GM19397 (cell line): Measurements from ENCODE around the gene STRN3.

Experiments
- ATAC-seq: cut with Tn5 transposase; IDR thresholded peaks from one replicate; pipeline ENCODE4 v1.9.1; 2021; ENCODE audit warnings: mild to moderate bottlenecking, moderate library complexity; ENCODE audit not compliant: unreplicated experiment

The STRN3 gene

GRCh38 chr14:31038521-31039166 is 12.5 kb upstream of the STRN3 start:
- no peak for ATAC-seq

- no peak for ATAC-seq
Observed at GRCh38 chr14:31037709-31038221, 11.6 kb upstream of the STRN3 start.

- ATAC-seq = no peak
Observed at GRCh38 chr14:31036552-31036951, 10.4 kb upstream of the STRN3 start.

- no peak for ATAC-seq
Observed at GRCh38 chr14:31030469-31030868, 4.3 kb upstream of the STRN3 start.

GRCh38 chr14:31029016-31029970 is 3.1 kb upstream of the STRN3 start:
- ATAC-seq = no peak

- ATAC-seq = no peak
Observed at GRCh38 chr14:31027847-31028246, 1.7 kb upstream of the STRN3 start.

- ATAC-seq = peak; percentile 96
Observed at GRCh38 chr14:31026450-31027235, 464 bp upstream of the STRN3 start.

GRCh38 chr14:31025367-31026076 is 657 bp downstream of the STRN3 start, which contains the start of gene AP4S1:
AP4S1 (plus strand) TSS chr14:31025649; CDS start chr14:31066197, 40,548 bp downstream.
- peak; percentile 19 for ATAC-seq

GRCh38 chr14:31024577-31025366 is 1.4 kb downstream of the STRN3 start:
- no peak for ATAC-seq

GRCh38 chr14:31024010-31024480 is 2.1 kb downstream of the STRN3 start:
- ATAC-seq = no peak

GRCh38 chr14:31022386-31022785 is 3.8 kb downstream of the STRN3 start:
- no peak for ATAC-seq

- ATAC-seq = no peak
Observed at GRCh38 chr14:31021576-31021949, 4.6 kb downstream of the STRN3 start.

- ATAC-seq = no peak
Observed at GRCh38 chr14:31020834-31021575, 5.2 kb downstream of the STRN3 start.

- ATAC-seq = no peak
Observed at GRCh38 chr14:31018057-31018645, 8.0 kb downstream of the STRN3 start.

- no peak for ATAC-seq
Observed at GRCh38 chr14:31013841-31014240, 12.3 kb downstream of the STRN3 start.

GRCh38 chr14:31010935-31011334 is 15.2 kb downstream of the STRN3 start:
- no peak for ATAC-seq

GRCh38 chr14:31009836-31010574 is 16.2 kb downstream of the STRN3 start:
- ATAC-seq = no peak

- ATAC-seq = no peak
Observed at GRCh38 chr14:31006703-31007102, 19.5 kb downstream of the STRN3 start.
